Thyroid gland (tissue), 4 donors: ENCODE data around the gene MANF.

ENCODE experiments used
- POLR2A ChIP-seq, 2 donors: fragments of 450-650 bp; IDR thresholded peaks; one replicate each; pipeline ENCODE4 v1.6.1; 2017; ENCODE audit warnings: antibody characterized with exemption in 2 of 2, mild to moderate bottlenecking in 2 of 2, moderate library complexity in 1 of 2
- TF ChIP-seq, protein P1 (sequence below), 6 experiments: fragments of 200-600 bp in 3 of 6; fragments of 450-650 bp in 3 of 6; sonication (generic) in 3 of 6; IDR thresholded peaks; one replicate each; pipeline ENCODE4 v1.5.1; 2016 to 2019; ENCODE audit warnings: antibody characterized with exemption in 6 of 6, mild to moderate bottlenecking in 2 of 6, inconsistent platforms in 1 of 6, moderate library complexity in 1 of 6

GRCh38 chr3:51385621-51386091, 565 bp downstream of the MANF start:
- TF ChIP-seq, protein P1, sequence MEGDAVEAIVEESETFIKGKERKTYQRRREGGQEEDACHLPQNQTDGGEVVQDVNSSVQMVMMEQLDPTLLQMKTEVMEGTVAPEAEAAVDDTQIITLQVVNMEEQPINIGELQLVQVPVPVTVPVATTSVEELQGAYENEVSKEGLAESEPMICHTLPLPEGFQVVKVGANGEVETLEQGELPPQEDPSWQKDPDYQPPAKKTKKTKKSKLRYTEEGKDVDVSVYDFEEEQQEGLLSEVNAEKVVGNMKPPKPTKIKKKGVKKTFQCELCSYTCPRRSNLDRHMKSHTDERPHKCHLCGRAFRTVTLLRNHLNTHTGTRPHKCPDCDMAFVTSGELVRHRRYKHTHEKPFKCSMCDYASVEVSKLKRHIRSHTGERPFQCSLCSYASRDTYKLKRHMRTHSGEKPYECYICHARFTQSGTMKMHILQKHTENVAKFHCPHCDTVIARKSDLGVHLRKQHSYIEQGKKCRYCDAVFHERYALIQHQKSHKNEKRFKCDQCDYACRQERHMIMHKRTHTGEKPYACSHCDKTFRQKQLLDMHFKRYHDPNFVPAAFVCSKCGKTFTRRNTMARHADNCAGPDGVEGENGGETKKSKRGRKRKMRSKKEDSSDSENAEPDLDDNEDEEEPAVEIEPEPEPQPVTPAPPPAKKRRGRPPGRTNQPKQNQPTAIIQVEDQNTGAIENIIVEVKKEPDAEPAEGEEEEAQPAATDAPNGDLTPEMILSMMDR (IDR thresholded peaks at IDR 0.05) = no peak
- TF ChIP-seq POLR2A (IDR thresholded peaks at IDR 0.05) = no peak
